A172 (cell line): Measurements from ENCODE around the gene TMF1. TPM values are rescaled to one million over a fixed set of nuclear protein-coding genes. Genes with fewer than 3 reads are reported as not detected.

ENCODE experiments used
- DNase-seq: peaks from one replicate; pipeline ENCODE4 v3.0.0-alpha.2; 2015; ENCODE audit warnings: low spot score
- total RNA-seq: library from RNA; depleted of rRNA; stranded (reverse); fragments of >200 nt; shearing (Covaris generic); gene quantifications from 2 replicates; pipeline ENCODE4 v1.2.3, GENCODE V29; 2014

Gene TMF1
- total RNA-seq, 1 experiment from 2014 or later = 24.4 TPM

GRCh38 chr3:69014022-69014580 lies 38.0 kb downstream of the TMF1 start:
- DNase-seq = no peak

- peak; percentile 67 for DNase-seq
These were observed 38.7 kb downstream of the TMF1 start, which contains the start of gene EOGT for GRCh38 chr3:69013253-69014021. TSS of gene EOGT (minus strand) at chr3:69013684. CDS start at chr3:69009846, 3,838 bp downstream.

- DNase-seq = peak; percentile 13
These were observed 39.3 kb downstream of the TMF1 start for GRCh38 chr3:69012800-69013252.

- DNase-seq = no peak
These were observed 39.9 kb downstream of the TMF1 start for GRCh38 chr3:69012100-69012799.

- DNase-seq = no peak
These were observed 40.9 kb downstream of the TMF1 start for GRCh38 chr3:69011096-69011730.

GRCh38 chr3:69009559-69010410 lies 42.3 kb downstream of the TMF1 start:
- DNase-seq = no peak

- no peak for DNase-seq
These were observed 43.2 kb downstream of the TMF1 start for GRCh38 chr3:69008980-69009379.

GRCh38 chr3:69005791-69006482 lies 46.2 kb downstream of the TMF1 start:
- DNase-seq = no peak

GRCh38 chr3:69005071-69005790 lies 46.9 kb downstream of the TMF1 start:
- DNase-seq = no peak

- DNase-seq = no peak
These were observed 48.0 kb downstream of the TMF1 start for GRCh38 chr3:69004138-69004537.

- DNase-seq = no peak
These were observed 52.5 kb downstream of the TMF1 start for GRCh38 chr3:68999605-69000004.

GRCh38 chr3:68999158-68999557 lies 53.0 kb downstream of the TMF1 start:
- no peak for DNase-seq

GRCh38 chr3:68997887-68998286 lies 54.2 kb downstream of the TMF1 start:
- no peak for DNase-seq

GRCh38 chr3:68996356-68996995 lies 55.7 kb downstream of the TMF1 start:
- peak; percentile 6 for DNase-seq

- DNase-seq = no peak
These were observed 63.4 kb downstream of the TMF1 start for GRCh38 chr3:68988740-68989139.

GRCh38 chr3:68987322-68987721 lies 64.8 kb downstream of the TMF1 start:
- DNase-seq = no peak

GRCh38 chr3:68986496-68987208 lies 65.5 kb downstream of the TMF1 start:
- DNase-seq = no peak

GRCh38 chr3:68985146-68985790 lies 66.9 kb downstream of the TMF1 start:
- no peak for DNase-seq
